ENCODE data around the gene ATP6V1G1. TPM values are rescaled to one million over a fixed set of nuclear protein-coding genes. Genes with fewer than 3 reads are reported as not detected.

Gene ATP6V1G1
- total RNA-seq, 2 experiments from 2014 or later, result 92.4 to 94.2 TPM

DNA sequence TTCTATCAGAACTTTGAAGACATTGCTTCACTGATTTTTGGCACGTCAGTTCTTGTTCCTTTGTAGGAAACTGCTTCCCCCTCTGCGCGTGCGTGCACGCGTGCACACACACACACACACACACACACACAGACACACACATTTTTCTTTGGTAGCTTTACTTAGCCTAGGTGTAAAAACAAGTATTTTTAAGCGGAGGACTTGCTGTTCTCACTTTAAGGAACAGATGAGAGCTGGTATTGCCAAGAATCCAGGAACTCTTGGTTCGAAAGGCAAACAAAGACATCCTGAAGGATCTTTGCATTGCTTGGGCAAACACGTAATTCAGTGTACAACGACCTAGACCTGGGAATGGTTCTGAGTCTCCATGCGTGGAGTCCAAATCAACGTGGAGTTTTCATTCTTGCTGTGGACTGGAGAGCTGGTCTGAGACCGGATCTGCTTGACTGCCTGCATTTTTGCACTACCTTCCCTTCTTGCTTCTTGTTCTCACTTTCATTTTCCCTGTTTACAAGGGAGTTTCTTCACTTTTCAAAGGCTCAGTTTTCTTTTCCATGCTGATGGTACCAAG lies 31.7 kb downstream of the ATP6V1G1 start:
- no peaks in the 10 kb centered on the region for H3K27me3 Mint-ChIP-seq
- no peaks in the 10 kb centered on the region for H3K9me3 Mint-ChIP-seq
- DNase-seq, result no peak
- ChIA-PET CTCF (interaction anchor here (2.3 kb wide), 1 partner anchor 26 kb away, joined by 7 read pairs; no protein-coding TSS in a partner anchor), POLR2A (no interaction called here)
- peak overlapping the region; percentile 66 for H3K27ac Mint-ChIP-seq
- peaks cover 25% of the 10 kb centered on the region for H3K4me1 Mint-ChIP-seq
- H3K4me3 Mint-ChIP-seq, result peak overlapping the region; percentile 43
- H3K36me3 Mint-ChIP-seq (ENCODE audit: low read depth), result peaks cover 43% of the 10 kb centered on the region

DNA sequence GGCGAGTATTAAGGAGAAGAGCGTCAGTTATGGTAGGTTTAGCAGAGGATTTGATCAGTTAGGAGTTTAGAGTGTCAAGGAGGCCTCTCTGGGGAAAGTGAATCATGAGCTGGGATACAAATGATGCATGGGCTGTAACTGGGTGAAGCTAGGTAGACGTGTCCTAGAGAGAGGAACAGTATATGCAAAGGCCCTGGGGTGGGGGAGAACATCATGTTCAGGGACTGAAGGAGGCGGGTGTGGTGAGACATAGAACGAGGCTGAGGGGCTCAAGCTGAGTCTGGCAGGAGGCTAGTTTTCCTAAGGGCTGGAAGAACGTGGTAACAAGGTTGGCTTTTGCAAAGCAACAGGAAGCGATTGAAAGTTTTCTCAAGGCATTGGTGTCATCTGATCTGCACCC lies 34.0 kb downstream of the ATP6V1G1 start:
- Mint-ChIP-seq H3K9me3 (no peaks in the 10 kb centered on the region), H3K27me3 (no peaks in the 10 kb centered on the region), H3K4me3 (no peak overlapping the region), H3K36me3 (ENCODE audit: low read depth) (peaks cover 46% of the 10 kb centered on the region), H3K4me1 (peaks cover 15% of the 10 kb centered on the region), H3K27ac (no peak overlapping the region)
- no peak for DNase-seq
- CTCF ChIA-PET, result interaction anchor here (0.7 to 2.3 kb wide), 4 partner anchors 29 to 218 kb away, joined by 3 to 7 read pairs (median 4); no protein-coding TSS in a partner anchor
- POLR2A ChIA-PET, result interaction anchor here (0.9 to 1.2 kb wide), 3 partner anchors 9 to 34 kb away, joined by 3 to 6 read pairs (median 3); partner anchors contain the start of genes ATP6V1G1 and TMEM268

DNA sequence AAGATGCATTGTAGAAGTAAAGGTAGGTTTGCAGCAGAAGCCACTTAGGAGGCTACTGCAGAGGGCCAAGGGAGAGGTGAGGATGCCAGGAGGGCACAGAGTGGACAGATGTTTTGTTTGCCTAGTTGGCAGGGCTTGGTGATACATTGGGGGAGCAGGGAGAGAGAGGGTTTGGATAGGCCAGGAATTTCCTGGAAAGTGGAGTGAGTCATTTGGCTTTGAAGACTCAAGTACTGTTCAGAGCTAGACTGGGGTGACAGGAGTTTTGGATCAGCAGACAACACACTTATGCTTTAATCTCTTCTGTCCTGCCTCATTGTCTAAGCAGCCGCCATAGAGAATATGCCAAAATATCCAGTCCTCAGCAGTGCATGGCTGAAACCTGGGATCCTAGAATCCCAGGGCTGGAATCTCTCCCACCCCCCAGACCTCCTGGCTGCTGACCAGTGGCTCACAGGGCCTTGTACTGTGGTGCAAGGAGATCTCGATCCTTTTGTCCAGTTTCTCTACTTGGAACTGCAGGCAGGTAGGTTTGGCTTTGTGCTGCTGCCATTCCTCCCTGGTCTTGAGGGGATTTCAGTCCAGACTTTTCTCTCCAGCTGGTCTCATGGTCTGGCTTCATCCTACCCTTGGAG lies 34.5 kb downstream of the ATP6V1G1 start:
- Mint-ChIP-seq H3K36me3 (ENCODE audit: low read depth) (peaks cover 48% of the 10 kb centered on the region), H3K9me3 (no peaks in the 10 kb centered on the region), H3K27ac (no peak overlapping the region), H3K27me3 (no peaks in the 10 kb centered on the region), H3K4me1 (peaks cover 11% of the 10 kb centered on the region), H3K4me3 (no peak overlapping the region)
- ChIA-PET POLR2A (interaction anchor here (0.9 to 1.2 kb wide), 3 partner anchors 10 to 34 kb away, joined by 3 to 6 read pairs (median 3); partner anchors contain the start of genes ATP6V1G1 and TMEM268), CTCF (interaction anchor here (0.6 to 2.3 kb wide), 5 partner anchors 25 to 217 kb away, joined by 3 to 7 read pairs (median 5); no protein-coding TSS in a partner anchor)
- DNase-seq, result no peak

DNA sequence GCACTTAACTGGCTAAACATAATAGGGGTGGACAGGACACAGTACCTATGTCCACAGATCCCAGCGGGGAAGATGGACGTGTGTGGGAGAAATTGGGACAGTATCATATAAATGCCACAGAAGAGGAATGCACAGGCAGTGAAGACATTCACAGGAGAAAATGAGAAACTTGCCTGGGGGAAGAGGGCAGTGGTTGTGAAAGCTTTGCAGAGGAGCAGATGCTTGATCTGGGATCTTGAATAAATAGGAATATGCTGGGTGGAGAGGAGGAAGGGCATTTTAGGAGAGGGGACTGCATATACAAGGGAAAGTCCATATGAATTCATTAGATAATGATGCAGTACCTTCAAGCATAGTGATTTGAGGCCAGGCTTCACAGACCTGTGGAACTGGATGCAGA lies 37.1 kb downstream of the ATP6V1G1 start:
- POLR2A ChIA-PET, result interaction anchor here (1.3 kb wide), 1 partner anchor 37 kb away, joined by 3 read pairs; the partner anchor contains the start of gene ATP6V1G1
- peaks cover 39% of the 10 kb centered on the region for H3K36me3 Mint-ChIP-seq (ENCODE audit: low read depth)

DNA sequence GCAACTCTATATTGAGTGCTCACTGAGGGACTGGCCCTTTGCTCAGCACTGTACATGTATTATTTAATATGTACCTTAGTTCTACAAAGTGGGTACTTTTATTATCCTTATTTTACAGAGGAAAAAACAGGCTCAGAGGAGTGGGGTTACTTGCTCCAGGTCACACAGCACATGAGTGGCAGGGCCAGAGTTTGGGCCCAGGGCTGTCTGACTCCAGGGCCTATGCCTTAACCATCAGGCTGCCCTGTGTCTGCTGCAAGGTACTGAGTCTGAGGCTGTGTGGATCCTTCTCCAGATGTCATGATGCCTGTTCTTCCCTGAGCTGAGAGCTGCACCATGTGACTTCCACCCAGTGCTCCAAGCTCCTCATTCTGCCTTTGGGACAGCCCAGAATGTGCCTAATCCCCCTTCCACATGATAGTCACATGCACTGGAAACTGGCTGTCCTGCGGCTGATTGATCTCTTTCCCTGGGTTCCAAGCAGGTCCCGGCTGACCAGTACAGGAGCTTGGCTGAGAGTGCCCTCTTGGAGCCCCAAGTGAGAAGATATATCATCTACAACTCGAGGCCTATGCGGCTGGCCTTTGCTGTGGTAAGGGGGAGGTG lies 38.9 kb downstream of the ATP6V1G1 start:
- Mint-ChIP-seq H3K36me3 (ENCODE audit: low read depth) (peaks cover 41% of the 10 kb centered on the region), H3K27me3 (no peaks in the 10 kb centered on the region), H3K27ac (no peak overlapping the region), H3K4me3 (no peak overlapping the region), H3K9me3 (no peaks in the 10 kb centered on the region), H3K4me1 (no peaks in the 10 kb centered on the region)
- POLR2A ChIA-PET, result interaction anchor here (0.7 kb wide), 1 partner anchor 15 kb away, joined by 3 read pairs; no protein-coding TSS in a partner anchor
- DNase-seq, result no peak
- CTCF ChIA-PET, result interaction anchor here (0.9 kb wide), 1 partner anchor 27 kb away, joined by 6 read pairs; no protein-coding TSS in a partner anchor

More for the DNA sequence above, 37.1 kb downstream of the ATP6V1G1 start:
- no peaks in the 10 kb centered on the region for H3K9me3 Mint-ChIP-seq
- no peak overlapping the region for H3K4me3 Mint-ChIP-seq
- DNase-seq, result no peak
- no peak overlapping the region for H3K27ac Mint-ChIP-seq
- H3K4me1 Mint-ChIP-seq, result no peaks in the 10 kb centered on the region
- H3K27me3 Mint-ChIP-seq, result no peaks in the 10 kb centered on the region
- CTCF ChIA-PET, result interaction anchor here (1.2 kb wide), 1 partner anchor 18 kb away, joined by 3 read pairs; no protein-coding TSS in a partner anchor

DNA sequence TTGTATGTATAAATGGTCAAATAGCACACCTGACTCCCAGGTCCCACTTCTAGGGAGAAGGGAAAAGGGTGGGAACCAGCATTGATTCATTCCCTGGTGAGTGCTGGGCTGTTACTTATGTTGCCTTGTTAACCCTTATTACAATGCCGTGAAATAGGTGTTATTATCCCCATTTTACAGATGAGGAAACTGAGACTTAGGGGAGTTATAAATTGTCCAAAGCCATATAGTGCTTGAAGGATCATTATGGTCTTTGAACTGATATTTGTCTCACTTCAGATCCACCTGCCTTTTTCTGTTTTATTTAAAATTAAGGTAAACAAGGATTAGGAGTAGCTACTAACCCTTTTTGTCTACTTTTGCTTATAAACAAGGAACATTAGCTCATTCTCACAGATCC lies 40.0 kb downstream of the ATP6V1G1 start:
- POLR2A ChIA-PET, result no interaction called here
- no peak for DNase-seq
- peaks cover 39% of the 10 kb centered on the region for H3K36me3 Mint-ChIP-seq (ENCODE audit: low read depth)
- H3K9me3 Mint-ChIP-seq, result no peaks in the 10 kb centered on the region
- H3K4me3 Mint-ChIP-seq, result no peak overlapping the region
- H3K27me3 Mint-ChIP-seq, result no peaks in the 10 kb centered on the region
- CTCF ChIA-PET, result no interaction called here
- H3K27ac Mint-ChIP-seq, result no peak overlapping the region
- H3K4me1 Mint-ChIP-seq, result no peaks in the 10 kb centered on the region

DNA sequence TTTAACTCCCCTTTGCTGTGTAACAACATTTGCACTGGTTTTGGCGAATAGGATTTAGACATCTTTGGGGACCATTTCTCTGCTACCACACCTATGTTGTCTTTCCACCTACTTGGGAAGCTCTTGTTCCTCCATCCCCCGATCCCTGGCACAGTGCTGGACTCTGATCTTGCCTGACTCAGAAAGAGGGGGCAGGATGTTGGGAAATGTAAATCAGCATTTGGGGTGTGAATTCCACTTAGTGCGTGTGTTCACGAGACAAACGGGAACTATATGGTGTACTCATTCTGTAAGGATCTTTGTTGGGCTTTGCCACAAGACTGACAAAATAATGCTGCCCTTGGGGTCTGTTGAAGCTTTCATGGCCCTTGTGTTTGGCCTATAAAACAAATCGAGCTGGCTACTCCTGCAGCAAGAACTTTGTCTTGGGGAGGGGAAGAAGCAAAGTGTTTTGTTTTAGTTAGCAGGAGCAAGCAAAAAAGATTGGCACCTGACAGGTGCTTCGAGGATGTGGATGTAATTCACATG lies 42.1 kb downstream of the ATP6V1G1 start:
- CTCF ChIA-PET, result interaction anchor here (1.2 to 1.9 kb wide), 3 partner anchors 24 to 145 kb away, joined by 3 to 11 read pairs (median 4); no protein-coding TSS in a partner anchor
- DNase-seq, result no peak
- Mint-ChIP-seq H3K4me3 (no peak overlapping the region), H3K36me3 (ENCODE audit: low read depth) (peaks cover 47% of the 10 kb centered on the region), H3K9me3 (no peaks in the 10 kb centered on the region), H3K4me1 (no peaks in the 10 kb centered on the region), H3K27ac (no peak overlapping the region), H3K27me3 (no peaks in the 10 kb centered on the region)
- POLR2A ChIA-PET, result no interaction called here

DNA sequence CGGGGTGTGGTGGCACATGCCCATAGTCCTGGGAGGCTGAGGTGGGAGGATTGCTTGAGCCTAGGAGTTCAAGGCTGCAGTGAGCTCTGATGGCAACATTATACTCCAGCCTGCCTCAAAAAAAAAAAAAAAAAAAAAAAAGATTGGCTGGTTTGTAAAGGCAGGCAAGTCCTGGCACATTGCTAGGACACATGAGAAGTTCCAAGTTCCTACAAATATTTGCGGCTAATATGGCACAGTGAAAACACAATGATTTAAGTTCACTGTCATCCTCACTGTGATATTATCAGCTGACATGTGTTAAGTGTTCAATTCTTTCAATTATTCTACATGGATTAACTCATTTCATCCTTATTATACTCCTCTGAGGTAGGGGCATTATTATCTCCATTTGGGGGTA lies 43.6 kb downstream of the ATP6V1G1 start:
- Mint-ChIP-seq H3K4me1 (no peaks in the 10 kb centered on the region), H3K36me3 (ENCODE audit: low read depth) (peaks cover 52% of the 10 kb centered on the region), H3K4me3 (no peak overlapping the region), H3K27me3 (no peaks in the 10 kb centered on the region), H3K27ac (no peak overlapping the region), H3K9me3 (no peaks in the 10 kb centered on the region)
- CTCF ChIA-PET, result no interaction called here
- no peak for DNase-seq
- POLR2A ChIA-PET, result no interaction called here

DNA sequence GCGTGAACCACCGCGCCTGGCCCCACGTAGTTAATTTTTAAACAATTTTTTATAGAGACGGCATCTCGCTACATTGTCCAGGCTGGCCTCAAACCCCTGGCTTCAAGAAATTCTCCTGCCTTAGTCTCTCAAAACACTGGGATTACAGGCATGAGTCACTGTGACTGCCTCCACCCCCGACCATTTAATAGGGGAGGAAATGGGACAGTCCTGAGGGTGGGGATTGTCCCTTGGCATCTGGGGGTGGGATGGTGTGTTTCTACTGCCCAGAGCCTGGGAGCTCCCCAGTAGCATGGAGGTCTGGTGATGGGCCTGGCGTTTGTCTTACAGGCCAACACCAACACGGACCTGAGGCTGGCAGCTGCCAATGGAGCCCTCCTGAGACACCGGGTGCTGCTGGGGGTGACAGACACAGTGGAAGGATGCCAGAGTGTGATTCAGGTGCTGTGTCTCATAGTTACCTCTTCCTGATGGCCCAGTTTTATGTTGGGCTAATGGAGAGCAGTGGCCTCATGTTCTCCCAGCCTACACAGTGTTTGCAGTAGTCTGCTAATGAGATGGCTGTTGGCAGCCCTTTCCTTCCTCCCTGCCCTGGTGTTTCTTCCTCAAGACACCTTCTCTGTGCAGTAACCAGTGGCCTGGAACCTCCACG lies 46.0 kb downstream of the ATP6V1G1 start:
- no peak overlapping the region for H3K4me3 Mint-ChIP-seq
- no peak for DNase-seq
- POLR2A ChIA-PET, result no interaction called here
- no peak overlapping the region for H3K27ac Mint-ChIP-seq
- H3K36me3 Mint-ChIP-seq (ENCODE audit: low read depth), result peaks cover 50% of the 10 kb centered on the region
- H3K9me3 Mint-ChIP-seq, result no peaks in the 10 kb centered on the region
- CTCF ChIA-PET, result no interaction called here
- H3K27me3 Mint-ChIP-seq, result no peaks in the 10 kb centered on the region
- no peaks in the 10 kb centered on the region for H3K4me1 Mint-ChIP-seq

DNA sequence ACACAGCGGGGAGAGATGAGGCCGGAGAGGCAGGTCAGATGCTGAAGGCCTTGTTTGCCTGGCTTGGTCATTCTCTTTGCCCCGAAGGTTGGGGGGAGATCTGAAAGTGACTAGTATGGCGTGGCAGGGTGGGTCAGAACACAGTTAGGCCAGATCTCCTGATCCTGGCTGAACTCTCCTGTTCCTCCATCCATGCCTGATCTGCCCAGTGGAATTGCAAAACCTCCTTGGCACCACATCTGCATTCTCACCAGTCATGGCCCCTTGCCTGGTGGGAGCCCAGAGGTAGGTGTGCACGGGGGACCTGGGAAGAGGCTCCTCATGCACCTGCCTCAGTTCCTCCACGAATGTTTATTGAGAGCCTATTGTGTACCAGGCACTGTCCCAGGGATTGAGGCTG lies 46.8 kb downstream of the ATP6V1G1 start:
- no peak for DNase-seq
- ChIA-PET CTCF (no interaction called here), POLR2A (no interaction called here)
- H3K27me3 Mint-ChIP-seq, result no peaks in the 10 kb centered on the region
- H3K9me3 Mint-ChIP-seq, result no peaks in the 10 kb centered on the region
- H3K4me1 Mint-ChIP-seq, result no peaks in the 10 kb centered on the region
- no peak overlapping the region for H3K27ac Mint-ChIP-seq
- H3K36me3 Mint-ChIP-seq (ENCODE audit: low read depth), result peaks cover 50% of the 10 kb centered on the region
- no peak overlapping the region for H3K4me3 Mint-ChIP-seq

DNA sequence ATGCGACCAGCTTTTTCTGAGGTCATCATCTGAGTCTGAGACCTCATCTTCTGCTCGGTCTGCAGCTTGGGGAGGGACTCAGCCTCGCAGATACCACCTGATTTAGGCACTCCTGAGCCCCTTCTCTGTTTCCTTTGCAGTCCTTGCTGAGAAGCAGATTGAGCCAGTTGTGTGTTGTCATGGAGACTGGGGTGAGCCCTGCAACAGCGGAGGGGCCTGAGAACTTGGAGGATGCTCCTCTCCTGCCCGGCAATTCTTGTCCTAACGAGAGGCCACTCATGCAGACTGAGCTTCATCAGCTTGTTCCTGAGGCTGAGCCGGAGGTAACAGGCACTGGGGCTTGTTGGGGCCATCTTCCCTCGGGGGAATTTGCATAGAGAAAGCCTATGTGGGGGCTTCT lies 50.8 kb downstream of the ATP6V1G1 start:
- DNase-seq, result no peak
- H3K4me3 Mint-ChIP-seq, result no peak overlapping the region
- ChIA-PET POLR2A (no interaction called here), CTCF (interaction anchor here (1.0 to 3.4 kb wide), 2 partner anchors 15 to 233 kb away, joined by 3 to 16 read pairs; no protein-coding TSS in a partner anchor)
- peaks cover 44% of the 10 kb centered on the region for H3K36me3 Mint-ChIP-seq (ENCODE audit: low read depth)
- no peak overlapping the region for H3K27ac Mint-ChIP-seq
- no peaks in the 10 kb centered on the region for H3K4me1 Mint-ChIP-seq
- H3K9me3 Mint-ChIP-seq, result no peaks in the 10 kb centered on the region
- H3K27me3 Mint-ChIP-seq, result no peaks in the 10 kb centered on the region

DNA sequence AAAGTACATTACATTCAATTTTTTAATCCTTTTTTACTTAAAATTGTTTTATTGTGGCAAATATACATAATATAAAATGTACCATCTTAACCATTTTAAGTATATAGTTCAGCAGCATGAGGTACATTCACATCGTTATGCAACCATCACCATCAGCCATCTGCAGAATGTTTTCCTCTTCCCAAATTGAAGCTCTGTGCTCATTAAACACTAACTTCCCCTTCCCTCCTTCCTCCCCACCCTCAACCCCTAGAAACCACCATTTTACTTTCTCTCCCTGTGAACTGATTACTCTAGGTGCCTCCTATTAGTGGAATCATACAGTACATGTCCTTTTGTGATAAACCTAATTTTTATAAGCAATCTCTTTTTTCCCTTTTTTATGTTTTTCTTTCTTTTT lies 54.4 kb downstream of the ATP6V1G1 start:
- CTCF ChIA-PET, result interaction anchor here (1.4 kb wide), 1 partner anchor 12 kb away, joined by 4 read pairs; no protein-coding TSS in a partner anchor
- H3K9me3 Mint-ChIP-seq, result no peaks in the 10 kb centered on the region
- POLR2A ChIA-PET, result no interaction called here
- H3K36me3 Mint-ChIP-seq (ENCODE audit: low read depth), result peaks cover 52% of the 10 kb centered on the region
- no peak overlapping the region for H3K27ac Mint-ChIP-seq
- DNase-seq, result no peak
- H3K4me1 Mint-ChIP-seq, result no peaks in the 10 kb centered on the region
- H3K27me3 Mint-ChIP-seq, result no peaks in the 10 kb centered on the region
- H3K4me3 Mint-ChIP-seq, result no peak overlapping the region

All from activated CD4-positive, alpha-beta memory T cell treated with anti-CD3 and anti-CD28 coated beads, Interleukin-2, amount 10 ng/mL, durations not matched to agents 7 days and 5 days (primary cell).